HG03097 (cell line): ENCODE measurements around the gene ADM5.

ENCODE experiments used
- ATAC-seq: cut with Tn5 transposase; IDR thresholded peaks from one replicate; pipeline ENCODE4 v1.9.1; 2021; ENCODE audit not compliant: unreplicated experiment, low FRiP score

The ADM5 gene, protein sequence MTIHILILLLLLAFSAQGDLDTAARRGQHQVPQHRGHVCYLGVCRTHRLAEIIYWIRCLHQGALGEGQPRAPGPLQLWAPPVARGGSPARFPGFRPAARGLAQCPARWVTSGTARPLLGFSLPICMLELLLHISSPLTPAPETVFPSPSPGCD

DNA sequence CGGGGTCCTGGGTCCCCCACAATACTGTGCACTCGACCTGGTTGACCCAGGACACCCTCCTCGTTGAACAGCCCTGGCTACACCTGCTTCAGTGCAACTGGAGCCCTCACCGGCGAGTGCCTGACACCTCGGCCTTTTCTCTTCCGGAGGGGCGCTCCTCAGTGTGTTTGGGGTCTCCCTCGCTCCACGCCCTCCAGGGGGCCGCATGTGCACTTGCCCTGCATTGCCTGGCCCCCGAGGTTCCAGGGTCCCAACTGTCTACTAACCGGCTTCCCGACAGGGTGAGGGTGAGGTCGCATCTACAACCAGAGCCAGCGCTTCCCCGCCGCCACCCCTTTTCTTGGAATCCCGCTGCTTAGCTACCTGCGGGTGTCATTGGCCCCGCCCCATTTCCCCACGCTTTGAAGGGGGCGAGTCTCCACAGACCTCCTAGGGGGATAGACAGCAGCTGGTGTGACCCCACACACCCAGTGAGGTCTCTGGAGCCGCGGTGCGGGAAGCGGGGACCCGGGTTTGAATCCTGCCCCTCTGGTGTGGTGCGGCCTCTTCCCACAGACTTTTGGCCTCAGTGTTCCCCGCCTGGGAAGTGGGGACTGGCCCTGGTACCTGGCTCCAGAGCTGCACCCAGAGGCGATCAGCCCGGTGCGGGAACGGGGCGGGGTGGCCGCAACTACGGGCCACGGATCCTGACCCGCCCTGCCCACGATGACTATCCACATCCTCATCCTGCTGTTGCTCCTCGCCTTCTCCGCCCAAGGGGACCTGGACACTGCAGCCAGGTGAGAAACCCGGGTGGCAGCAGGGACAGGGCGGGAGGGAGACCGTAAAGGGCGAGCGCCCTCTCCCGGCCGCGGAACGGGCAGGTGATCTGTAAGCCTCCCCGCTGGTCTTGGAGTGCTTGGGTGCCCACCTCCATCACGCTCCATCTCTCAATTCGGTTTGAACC lies at the start of gene ADM5:
TSS of gene ADM5 (plus strand) at position 462 of the 946 bp plus-strand sequence. CDS start at position 706, 244 bp downstream.
- ATAC-seq = no peak

DNA sequence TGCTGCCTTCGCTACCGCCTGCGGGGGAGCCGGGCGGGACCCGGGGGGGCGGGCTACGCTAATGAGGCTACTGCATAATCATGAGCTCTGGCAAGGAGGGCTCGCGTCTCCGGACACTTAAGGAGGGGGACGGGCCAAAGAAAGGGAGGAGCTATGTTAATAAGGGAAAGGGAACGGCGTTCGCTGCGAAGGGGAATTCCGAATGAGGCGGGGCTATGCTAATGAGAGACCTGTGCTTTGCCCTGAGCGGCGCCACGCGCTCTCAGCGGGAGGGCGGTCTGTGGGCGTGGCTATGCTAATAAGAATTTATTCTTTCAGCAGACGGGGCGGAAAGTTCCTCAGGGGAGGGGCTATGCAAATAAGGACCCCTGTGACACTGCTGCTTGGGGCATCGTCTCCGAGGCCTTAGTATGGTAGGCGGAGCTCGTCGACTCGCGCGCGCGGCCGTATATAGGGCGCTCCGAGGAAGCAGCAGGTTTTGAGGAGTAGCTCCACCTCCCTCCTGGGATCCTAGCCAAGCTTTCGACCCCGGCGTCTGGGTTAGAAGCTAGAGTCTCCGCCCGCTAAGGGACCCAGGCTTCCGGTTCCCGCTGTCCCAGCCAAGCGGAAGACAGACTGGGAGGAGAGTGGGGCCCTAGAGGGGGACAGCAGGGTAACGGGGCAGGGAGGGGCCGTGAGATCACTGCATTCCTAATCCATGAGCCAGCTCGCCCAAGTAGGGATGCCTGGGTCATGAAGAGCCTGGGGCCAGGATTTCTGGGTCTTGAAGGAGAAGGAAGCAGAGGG lies 49.1 kb upstream of the ADM5 start, which contains the start of gene RRAS:
TSS of gene RRAS (minus strand) at position 31 of the 786 bp plus-strand sequence. CDS start 45 bp downstream, outside the sequence.
- ATAC-seq = peak; percentile 54

DNA sequence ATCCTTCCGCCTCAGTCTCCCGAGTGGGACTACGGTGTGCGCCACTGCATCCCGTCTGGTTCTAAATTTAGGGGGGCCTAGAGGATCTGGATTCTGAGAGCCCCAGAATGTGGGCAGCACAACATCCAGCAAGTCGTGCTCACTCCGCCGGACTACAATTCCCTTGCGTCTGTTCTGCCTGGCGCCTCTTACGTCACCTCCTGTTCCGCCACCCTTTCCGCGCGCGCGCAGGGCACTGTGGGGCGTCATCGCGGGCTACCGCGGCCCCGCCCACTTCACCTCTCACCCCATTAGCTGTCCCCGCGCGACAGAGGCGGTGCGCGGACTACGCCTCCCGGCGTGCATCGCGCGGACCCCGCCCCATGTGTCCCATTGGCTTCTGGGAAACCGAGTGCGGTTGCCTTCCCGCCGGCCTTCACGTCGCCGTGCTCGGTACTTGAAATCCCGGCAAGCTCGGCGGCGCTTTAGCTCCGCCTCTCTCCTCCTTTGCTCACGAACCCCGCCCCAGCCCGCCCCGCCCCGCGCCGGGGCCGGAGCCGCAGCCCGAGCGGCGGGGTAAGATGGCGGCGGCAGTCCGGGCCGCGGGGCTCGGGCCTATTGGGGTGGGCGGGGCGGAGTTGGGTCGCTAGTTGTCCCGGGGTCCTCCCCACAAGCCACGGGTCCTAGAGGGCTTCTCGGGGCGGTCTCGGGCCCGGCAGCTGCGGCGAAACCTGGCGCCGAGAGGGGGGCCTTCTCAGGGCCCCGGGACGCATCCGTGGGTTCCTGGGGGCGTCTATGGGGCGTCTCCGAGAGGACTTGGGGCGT lies 47.5 kb upstream of the ADM5 start, which contains the start of gene SCAF1:
TSS of gene SCAF1 (plus strand) at position 522 of the 804 bp plus-strand sequence. CDS start 2,818 bp downstream, outside the sequence.
- ATAC-seq = peak; percentile 58

DNA sequence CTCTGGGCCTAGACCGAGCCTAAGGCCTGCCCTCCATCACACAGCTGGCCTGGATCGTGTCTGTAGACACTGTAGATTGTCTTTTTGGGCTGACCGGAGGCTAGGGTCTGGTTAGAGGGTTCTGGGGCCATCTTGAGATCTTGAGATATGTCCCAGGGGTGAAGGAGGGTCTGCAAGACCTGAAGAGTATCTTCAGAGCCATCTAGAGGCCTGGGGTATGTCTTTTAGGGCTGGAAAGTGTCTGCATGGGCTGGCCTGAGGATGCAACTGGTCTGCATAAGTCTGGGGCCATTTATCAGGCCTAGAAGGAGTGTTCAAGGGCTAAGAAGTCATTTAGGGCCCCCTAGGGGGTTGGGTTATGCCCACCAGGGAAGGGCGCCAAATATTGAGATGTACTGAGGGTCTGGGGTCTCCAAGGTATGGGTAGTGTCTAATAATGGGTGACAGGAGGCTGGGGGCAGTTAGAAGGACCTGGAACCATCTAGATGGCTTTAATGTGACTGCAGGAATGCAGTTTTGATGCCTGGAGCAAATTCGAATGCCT lies 46.8 kb upstream of the ADM5 start:
- ATAC-seq = no peak

DNA sequence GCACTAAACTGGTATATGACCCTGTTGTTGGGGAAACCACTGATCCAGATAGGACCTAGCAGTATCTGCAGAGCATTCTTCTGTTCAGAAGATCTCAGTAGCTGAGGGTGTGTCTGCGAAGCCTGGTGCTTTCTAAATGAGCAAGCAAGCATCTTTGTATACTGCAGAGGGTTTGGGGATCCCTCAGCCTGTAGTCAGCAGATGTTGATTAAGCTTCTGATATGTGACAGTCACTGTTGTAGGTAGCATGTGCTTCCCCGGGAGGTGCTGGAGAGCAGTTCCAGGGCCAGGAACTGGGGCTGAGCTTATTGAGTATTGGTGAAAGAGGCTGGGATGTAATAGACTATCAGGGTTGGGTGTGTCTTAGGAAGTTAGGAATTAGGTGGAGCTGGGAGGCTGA lies 45.9 kb upstream of the ADM5 start:
- no peak for ATAC-seq

DNA sequence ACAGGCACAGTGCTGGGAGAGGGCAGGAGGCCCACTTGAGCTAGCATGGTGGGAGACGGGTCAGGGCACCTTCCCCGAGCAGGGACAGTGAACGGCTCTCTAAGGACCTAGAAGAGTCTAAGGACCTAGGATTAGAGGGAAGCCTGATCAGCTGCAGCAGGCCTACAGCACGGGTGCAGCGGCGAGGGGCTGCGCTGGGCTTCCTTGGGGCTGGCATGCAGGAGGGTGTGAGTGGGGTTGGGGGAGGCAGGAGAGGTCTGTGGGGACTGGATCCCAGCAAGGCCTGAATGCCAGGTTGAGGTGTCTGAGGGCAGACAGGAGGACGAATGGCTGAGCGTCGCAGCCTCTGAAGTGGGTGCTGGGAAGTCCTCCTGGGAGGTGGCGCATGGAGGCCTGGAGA lies 43.8 kb upstream of the ADM5 start:
- ATAC-seq = no peak

DNA sequence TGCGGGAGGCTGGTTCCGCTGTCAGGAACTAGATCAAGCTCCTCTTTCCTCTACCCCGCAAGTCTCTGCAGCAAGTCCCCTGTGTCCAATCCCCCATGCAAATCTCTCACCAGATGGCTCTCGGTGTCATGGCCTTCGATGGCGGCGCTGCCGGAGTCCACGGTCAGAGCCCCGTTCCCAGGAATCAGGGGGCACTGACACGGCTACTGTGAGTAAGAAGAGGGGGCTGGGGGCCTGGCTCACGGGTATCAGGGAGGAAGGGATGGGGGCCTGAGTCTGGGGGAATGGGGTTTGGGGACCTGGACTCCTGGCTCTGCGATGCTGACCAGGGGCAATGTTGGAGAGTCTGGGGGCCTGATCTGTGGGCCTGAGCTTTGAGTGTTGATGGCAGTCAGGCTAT lies 43.4 kb upstream of the ADM5 start:
- ATAC-seq = no peak

DNA sequence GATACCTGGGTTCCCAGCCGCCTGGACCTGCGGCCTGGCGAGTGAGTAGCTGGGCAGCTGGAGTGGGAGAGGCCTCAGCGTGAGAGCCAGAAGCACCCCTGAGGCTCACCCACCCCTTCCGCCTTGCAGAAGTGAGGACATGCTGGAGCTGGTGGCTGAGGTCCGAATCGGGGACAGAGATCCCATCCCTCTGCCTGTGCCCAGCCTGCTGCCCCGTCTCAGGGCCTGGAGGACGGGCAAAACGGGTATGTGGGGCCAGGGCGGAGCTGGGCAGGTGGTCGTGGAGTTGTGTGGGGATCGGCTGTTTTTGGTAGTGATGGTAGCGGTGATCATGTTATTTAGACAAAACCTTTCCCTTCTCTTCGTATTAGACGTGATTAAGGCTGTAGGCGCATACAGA lies 42.8 kb upstream of the ADM5 start:
- no peak for ATAC-seq

DNA sequence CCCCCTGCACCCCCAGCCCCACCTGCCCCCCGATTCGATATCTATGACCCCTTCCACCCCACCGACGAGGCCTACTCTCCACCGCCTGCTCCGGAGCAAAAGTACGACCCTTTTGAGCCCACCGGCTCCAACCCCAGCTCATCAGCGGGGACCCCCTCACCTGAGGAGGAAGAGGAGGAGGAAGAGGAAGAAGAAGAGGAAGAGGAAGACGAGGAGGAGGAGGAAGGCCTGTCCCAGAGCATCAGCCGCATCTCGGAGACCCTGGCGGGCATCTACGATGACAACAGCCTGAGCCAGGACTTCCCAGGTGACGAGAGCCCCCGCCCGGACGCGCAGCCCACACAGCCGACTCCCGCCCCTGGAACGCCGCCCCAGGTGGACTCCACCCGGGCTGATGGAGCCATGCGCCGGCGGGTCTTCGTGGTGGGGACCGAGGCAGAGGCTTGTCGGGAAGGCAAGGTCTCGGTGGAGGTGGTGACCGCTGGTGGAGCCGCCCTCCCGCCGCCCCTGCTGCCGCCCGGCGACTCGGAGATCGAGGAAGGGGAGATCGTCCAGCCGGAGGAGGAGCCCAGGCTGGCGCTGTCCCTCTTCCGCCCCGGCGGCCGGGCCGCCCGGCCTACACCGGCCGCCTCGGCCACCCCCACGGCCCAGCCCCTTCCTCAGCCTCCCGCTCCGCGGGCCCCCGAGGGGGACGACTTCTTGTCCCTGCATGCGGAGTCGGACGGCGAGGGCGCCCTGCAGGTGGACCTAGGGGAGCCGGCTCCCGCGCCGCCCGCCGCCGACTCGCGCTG lies 38.2 kb upstream of the ADM5 start:
- no peak for ATAC-seq

DNA sequence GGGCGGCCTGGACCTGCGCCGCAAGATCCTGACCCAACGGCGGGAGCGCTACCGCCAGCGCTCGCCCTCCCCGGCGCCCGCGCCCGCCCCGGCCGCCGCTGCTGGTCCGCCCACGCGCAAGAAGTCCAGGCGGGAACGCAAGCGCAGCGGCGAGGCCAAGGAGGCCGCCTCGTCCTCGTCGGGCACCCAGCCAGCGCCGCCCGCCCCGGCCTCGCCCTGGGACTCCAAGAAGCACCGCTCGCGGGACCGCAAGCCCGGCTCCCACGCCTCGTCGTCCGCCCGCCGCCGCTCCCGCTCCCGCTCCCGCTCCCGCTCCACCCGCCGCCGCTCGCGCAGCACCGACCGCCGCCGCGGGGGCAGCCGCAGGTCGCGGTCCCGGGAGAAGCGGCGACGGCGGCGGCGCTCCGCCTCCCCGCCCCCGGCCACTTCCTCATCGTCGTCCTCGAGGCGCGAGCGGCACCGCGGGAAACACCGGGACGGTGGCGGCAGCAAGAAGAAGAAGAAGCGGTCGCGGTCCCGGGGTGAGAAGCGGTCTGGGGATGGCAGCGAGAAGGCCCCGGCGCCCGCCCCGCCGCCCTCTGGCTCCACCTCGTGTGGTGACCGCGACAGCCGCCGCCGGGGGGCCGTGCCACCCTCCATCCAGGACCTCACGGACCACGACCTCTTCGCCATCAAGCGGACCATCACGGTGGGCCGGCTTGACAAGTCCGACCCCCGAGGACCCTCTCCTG lies 37.4 kb upstream of the ADM5 start:
- no peak for ATAC-seq

DNA sequence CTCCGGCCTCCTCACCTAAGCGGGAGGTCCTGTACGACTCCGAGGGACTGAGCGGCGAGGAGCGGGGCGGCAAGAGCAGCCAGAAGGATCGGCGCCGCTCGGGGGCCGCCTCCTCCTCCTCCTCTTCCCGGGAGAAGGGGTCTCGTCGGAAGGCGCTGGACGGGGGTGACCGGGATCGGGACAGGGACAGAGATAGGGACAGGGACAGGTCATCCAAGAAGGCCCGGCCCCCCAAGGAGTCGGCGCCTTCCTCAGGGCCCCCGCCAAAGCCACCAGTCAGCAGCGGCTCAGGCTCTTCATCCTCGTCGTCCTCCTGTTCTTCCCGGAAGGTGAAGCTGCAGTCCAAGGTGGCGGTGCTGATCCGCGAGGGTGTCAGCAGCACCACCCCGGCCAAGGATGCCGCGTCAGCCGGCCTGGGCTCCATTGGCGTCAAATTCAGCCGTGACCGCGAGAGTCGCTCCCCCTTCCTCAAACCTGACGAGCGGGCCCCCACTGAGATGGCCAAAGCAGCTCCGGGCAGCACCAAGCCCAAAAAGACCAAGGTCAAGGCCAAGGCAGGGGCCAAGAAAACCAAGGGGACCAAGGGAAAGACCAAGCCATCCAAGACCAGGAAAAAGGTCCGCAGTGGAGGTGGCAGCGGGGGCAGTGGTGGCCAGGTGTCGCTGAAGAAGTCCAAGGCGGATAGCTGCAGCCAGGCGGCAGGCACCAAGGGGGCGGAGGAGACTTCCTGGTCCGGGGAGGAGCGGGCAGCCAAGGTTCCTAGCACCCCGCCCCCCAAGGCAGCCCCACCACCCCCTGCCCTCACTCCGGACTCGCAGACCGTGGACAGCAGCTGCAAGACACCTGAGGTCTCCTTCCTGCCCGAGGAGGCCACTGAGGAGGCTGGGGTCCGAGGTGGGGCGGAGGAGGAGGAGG lies 36.6 kb upstream of the ADM5 start:
- ATAC-seq = no peak

DNA sequence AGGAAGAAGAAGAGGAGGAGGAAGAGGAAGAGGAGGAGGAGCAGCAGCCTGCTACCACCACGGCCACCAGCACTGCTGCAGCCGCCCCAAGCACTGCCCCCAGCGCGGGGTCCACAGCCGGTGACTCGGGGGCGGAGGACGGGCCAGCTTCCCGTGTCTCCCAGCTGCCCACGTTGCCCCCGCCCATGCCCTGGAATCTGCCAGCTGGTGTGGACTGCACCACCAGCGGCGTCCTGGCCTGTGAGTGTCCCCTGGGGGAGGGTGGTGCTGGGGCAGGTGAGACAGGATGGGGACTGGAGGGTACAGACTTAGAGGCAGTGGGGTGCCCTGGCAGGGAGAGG lies 36.0 kb upstream of the ADM5 start:
- no peak for ATAC-seq

DNA sequence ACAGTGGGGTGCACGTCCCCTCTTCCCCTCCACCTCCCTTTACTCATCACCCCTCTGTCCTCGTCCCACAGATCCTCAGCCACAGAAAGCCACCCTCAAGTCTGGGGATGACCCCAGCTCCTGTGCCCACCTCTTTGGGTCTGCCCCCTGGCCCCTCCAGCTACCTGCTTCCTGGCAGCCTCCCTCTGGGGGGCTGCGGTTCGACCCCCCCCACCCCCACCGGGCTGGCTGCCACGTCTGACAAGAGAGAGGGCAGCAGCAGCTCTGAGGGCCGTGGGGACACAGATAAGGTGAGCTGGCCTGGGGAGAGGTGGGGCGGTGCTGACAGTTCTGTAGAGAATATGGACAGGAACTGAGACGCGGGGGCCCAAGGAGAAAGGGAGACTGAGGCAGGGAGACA lies 34.8 kb upstream of the ADM5 start:
- no peak for ATAC-seq

DNA sequence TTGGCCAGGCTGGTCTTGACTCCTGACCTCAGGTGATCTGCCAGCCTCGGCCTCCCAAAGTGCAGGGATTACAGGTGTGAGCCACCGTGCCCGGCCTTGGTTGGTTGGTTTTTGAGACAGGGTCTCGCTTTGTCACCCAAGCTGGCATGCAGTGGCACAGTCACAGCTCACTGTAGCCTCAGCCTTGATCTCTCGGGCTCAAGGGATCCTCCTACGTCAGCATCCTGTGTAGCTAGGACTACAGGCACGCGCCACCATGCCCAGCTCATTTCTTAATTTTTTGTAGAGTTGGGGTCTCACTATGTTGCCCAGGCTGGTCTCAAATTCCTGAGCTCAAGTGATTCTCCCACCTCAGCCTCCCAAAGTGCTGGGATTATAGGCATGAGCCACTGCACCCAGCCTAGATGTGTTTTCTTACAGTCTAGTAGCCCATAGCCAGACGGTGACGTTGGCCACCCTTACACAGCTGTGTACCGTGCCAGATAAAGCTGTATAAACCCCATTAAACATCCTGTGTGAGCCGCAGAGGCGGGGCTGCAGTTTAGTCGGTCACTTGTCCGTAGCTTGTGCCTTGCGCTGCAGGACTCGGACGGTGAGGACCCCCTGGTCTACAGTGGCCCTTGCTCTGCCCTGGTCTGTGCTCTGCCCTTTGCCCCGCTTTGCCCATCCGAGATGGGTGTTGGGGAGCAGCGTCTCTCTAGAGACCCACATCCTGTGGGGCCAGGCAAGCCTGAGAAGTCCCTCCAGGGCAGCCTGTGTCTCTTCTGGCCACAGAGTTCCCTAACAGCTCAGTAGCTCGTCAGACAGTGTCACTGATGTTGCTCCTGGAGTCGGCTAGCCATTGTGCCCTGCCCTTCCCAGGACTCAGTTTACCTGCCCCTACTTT lies 33.6 kb upstream of the ADM5 start:
- no peak for ATAC-seq

DNA sequence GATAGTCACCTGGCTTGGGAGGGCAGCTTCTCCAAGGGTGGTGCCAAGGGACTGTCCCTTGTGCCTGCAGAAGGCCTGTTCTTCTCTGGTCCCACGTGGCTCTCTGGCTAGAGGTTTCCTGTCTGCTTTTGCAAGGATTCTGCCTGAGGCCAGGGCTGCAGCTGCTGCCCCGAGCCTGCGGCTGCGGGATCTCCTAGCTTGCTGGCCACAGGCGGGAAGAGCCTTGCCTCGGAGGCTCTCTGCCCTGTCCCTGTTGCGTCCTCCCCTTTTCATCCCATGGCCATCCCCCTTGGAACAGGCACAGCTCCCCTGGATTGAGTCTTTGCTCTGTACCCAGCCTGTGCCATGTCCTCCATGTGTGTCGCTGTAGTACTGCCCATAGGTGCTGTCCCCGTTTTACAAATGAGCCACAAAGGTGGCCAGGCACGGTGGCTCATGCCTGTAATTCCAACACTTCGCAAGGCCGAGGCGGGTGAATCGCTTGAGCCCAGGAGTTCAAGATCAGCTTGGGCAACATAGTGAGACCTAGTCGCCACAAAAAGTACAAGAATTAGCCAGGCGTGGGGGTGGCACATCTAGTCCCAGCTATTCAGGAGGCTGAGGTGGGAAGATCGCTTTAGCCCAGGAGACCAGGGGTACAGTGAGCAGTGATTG lies 32.8 kb upstream of the ADM5 start:
- no peak for ATAC-seq

DNA sequence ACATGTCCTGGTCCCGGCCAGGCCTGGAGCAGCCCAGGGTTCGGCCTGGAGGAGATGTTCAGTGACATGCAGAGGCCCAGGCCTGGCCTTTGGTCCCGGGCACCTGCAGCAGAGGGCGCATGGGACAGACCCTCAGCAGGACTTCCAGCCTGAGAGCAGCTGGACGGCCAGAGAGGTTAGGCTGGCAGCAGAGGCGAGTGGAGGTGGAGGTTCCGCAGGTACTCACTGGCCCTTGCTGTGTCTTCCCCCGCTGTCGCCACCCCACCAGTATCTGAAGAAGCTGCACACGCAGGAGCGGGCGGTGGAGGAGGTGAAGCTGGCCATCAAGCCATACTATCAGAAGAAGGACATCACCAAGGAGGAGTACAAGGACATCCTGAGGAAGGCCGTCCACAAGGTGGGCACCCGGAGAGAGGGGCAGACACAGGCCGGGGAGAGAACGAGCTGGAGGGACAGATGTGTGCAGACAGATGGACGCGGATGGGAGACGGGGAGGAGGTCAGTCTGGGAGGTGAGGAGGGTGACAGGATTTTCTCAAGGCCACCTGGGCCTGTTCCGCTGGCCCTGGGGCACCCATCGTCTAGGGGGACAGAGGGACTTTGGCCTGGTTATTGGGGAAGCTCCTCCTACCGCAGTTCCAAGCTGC lies 31.8 kb upstream of the ADM5 start:
- ATAC-seq = no peak
